Breast epithelium (tissue), 3 donors: ENCODE data around the gene CBARP.

Experiments used
- CTCF ChIP-seq, 3 donors: fragments of 450-650 bp; IDR thresholded peaks; one replicate each; pipeline ENCODE4 v1.5.1; 2016 to 2017; ENCODE audit warnings: antibody characterized with exemption in 3 of 3, mild to moderate bottlenecking in 3 of 3, moderate library complexity in 3 of 3
- POLR2A ChIP-seq: fragments of 450-650 bp; IDR thresholded peaks from one replicate; pipeline ENCODE4 v1.6.1; 2016; ENCODE audit warnings: antibody characterized with exemption, mild to moderate bottlenecking, moderate library complexity

GRCh38 chr19:1282588-1283206 lies 44.9 kb upstream of the CBARP start:
- TF ChIP-seq CTCF (IDR thresholded peaks at IDR 0.05) (no peak), POLR2A (no peak)
